H1 (cell line): ENCODE measurements around the gene SYNJ2BP. TPM values are rescaled to one million over a fixed set of nuclear protein-coding genes. Genes with fewer than 3 reads are reported as not detected.

Experiments
- CTCF ChIA-PET: fragments of 300-600 bp; sonication (Branson Sonifier 250); formaldehyde crosslinking; loops from one replicate; lab custom pipeline; 2021; ENCODE audit not compliant: partially characterized antibody; lab: Charles Lee
- POLR2A ChIA-PET: fragments of 300-600 bp; sonication (Branson Sonifier 250); formaldehyde crosslinking; loops from one replicate; lab custom pipeline; 2021; ENCODE audit warnings: inconsistent platforms; ENCODE audit not compliant: partially characterized antibody; lab: Charles Lee
- DNase-seq, 2 experiments: peaks; one replicate each; pipeline versions ENCODE4 v3.0.0 to v3.0.0-alpha.2; 2010 to 2022; ENCODE audit warnings: low spot score in 2 of 2, low read depth in 1 of 2, mixed read lengths in 1 of 2
- FAIRE-seq: peaks from 2 replicates; lab custom pipeline; 2011; peaks lifted over from hg19 to GRCh38; lab: Jason Lieb, UNC
- H2AFZ ChIP-seq: 2 replicates; pipeline ENCODE4 v1.8.1; 2012; ENCODE audit warnings: low read length, inconsistent platforms
- H2AK5ac ChIP-seq: 2 replicates; pipeline ENCODE4 v1.6.1; 2013; ENCODE audit warnings: low read depth, low read length
- H2BK120ac ChIP-seq: replicated peaks from 2 replicates; pipeline ENCODE3; 2013; ENCODE audit warnings: low read depth, low read length, inconsistent platforms
- H2BK12ac ChIP-seq: 2 replicates; pipeline ENCODE4 v1.6.1; 2013; ENCODE audit warnings: low read depth, low read length
- H2BK15ac ChIP-seq: 2 replicates; pipeline ENCODE4 v1.6.1; 2013; ENCODE audit warnings: low read length
- H2BK20ac ChIP-seq: 2 replicates; pipeline ENCODE4 v1.6.1; 2013; ENCODE audit warnings: low read length
- H2BK5ac ChIP-seq: 2 replicates; pipeline ENCODE4 v1.6.1; 2013; ENCODE audit warnings: low read depth, low read length
- H3K14ac ChIP-seq: 2 replicates; pipeline ENCODE4 v1.6.1; 2013; ENCODE audit warnings: inconsistent platforms; ENCODE audit not compliant: insufficient read length
- H3K18ac ChIP-seq: 2 replicates; pipeline ENCODE4 v1.6.1; 2013; ENCODE audit warnings: low read length; ENCODE audit errors: extremely low read depth
- H3K23ac ChIP-seq: 2 replicates; pipeline ENCODE4 v1.6.1; 2013; ENCODE audit warnings: inconsistent platforms; ENCODE audit not compliant: insufficient read length
- H3K23me2 ChIP-seq: 2 replicates; pipeline ENCODE4 v1.6.1; 2013; ENCODE audit warnings: low read depth, low read length
- H3K27ac ChIP-seq: 2 replicates; pipeline ENCODE4 v1.6.1; 2011; ENCODE audit warnings: low read depth, low read length, inconsistent platforms
- H3K27me3 ChIP-seq, 4 experiments: replicated peaks in 1 of 4; 1 replicate in 1 of 4; 2 replicates in 3 of 4; pipeline versions ENCODE4 v1.6.1 to v1.8.1; 2011 to 2013; ENCODE audit warnings: low read length in 3 of 4, mild to moderate bottlenecking in 3 of 4, inconsistent platforms in 2 of 4, mixed read lengths in 2 of 4, moderate library complexity in 1 of 4; ENCODE audit not compliant: control insufficient read depth in 3 of 4, insufficient read depth in 3 of 4; ENCODE audit errors: extremely low read depth in 1 of 4
- H3K36me3 ChIP-seq, 4 experiments: 2 replicates each; pipeline versions ENCODE4 v1.6.1 to v1.8.1; 2011 to 2013; ENCODE audit warnings: mild to moderate bottlenecking in 4 of 4, low read length in 3 of 4, moderate library complexity in 2 of 4, control low read depth in 1 of 4, inconsistent platforms in 1 of 4; ENCODE audit not compliant: insufficient read depth in 4 of 4, control insufficient read depth in 2 of 4
- H3K4ac ChIP-seq: replicated peaks from 2 replicates; pipeline ENCODE3; 2013; ENCODE audit warnings: low read length, low read depth, mixed read lengths, inconsistent platforms; ENCODE audit not compliant: insufficient read length
- H3K4me1 ChIP-seq, 4 experiments: replicated peaks in 1 of 4; 1 replicate in 1 of 4; 2 replicates in 3 of 4; pipeline versions ENCODE4 v1.6.1 to v1.8.1; 2011 to 2013; ENCODE audit warnings: low read length in 3 of 4, inconsistent platforms in 2 of 4, mixed read lengths in 1 of 4; ENCODE audit not compliant: insufficient read depth in 4 of 4, control insufficient read depth in 3 of 4
- H3K4me2 ChIP-seq, 2 experiments: 2 replicates each; pipeline versions ENCODE4 v1.6.1 to v1.8.1; 2011 to 2013; ENCODE audit warnings: low read depth in 2 of 2, low read length in 2 of 2, control low read depth in 1 of 2, inconsistent platforms in 1 of 2, mild to moderate bottlenecking in 1 of 2; ENCODE audit not compliant: insufficient read depth in 1 of 2
- H3K4me3 ChIP-seq, 4 experiments: fragments of 200-600, 300-600 bp in 1 of 4; sonication (generic), shearing (Covaris generic), sonication (Bioruptor Twin) in 1 of 4; 2 replicates each; pipeline versions ENCODE4 v1.5.1 to v1.8.1; 2011 to 2016; ENCODE audit warnings: low read length in 4 of 4, low read depth in 3 of 4, control low read depth in 2 of 4, inconsistent platforms in 2 of 4, mild to moderate bottlenecking in 2 of 4, mixed read lengths in 1 of 4, moderate library complexity in 1 of 4; ENCODE audit not compliant: insufficient read depth in 2 of 4; ENCODE audit errors: extremely low read depth in 1 of 4
- H3K56ac ChIP-seq: replicated peaks from 2 replicates; pipeline ENCODE3; 2013; ENCODE audit warnings: low read depth, mild to moderate bottlenecking, mixed read lengths, low read length, inconsistent platforms; ENCODE audit not compliant: insufficient read length
- H3K79me1 ChIP-seq: 2 replicates; pipeline ENCODE4 v1.6.1; 2013; ENCODE audit warnings: low read depth, low read length, control low read depth
- H3K79me2 ChIP-seq, 2 experiments: 2 replicates each; pipeline versions ENCODE4 v1.6.1 to v1.8.1; 2012 to 2013; ENCODE audit warnings: low read length in 2 of 2, mild to moderate bottlenecking in 2 of 2, inconsistent platforms in 1 of 2; ENCODE audit not compliant: insufficient read depth in 2 of 2, control insufficient read depth in 1 of 2
- H3K9ac ChIP-seq, 4 experiments: replicated peaks in 1 of 4; 1 replicate in 1 of 4; 2 replicates in 3 of 4; pipeline versions ENCODE4 v1.6.1 to v1.8.1; 2011 to 2013; ENCODE audit warnings: low read depth in 3 of 4, low read length in 3 of 4, control low read depth in 2 of 4, mild to moderate bottlenecking in 2 of 4, moderate library complexity in 2 of 4, inconsistent platforms in 1 of 4; ENCODE audit errors: extremely low read depth in 1 of 4
- H3K9me3 ChIP-seq, 2 experiments: 2 replicates each; pipeline versions ENCODE4 v1.6.1 to v1.8.1; 2012 to 2013; ENCODE audit warnings: mild to moderate bottlenecking in 2 of 2, moderate library complexity in 2 of 2, control low read depth in 1 of 2, inconsistent platforms in 1 of 2, low read depth in 1 of 2, low read length in 1 of 2, mixed read lengths in 1 of 2; ENCODE audit not compliant: insufficient read depth in 2 of 2
- H4K20me1 ChIP-seq, 2 experiments: replicated peaks in 1 of 2; 2 replicates each; pipeline versions ENCODE3 to v1.8.1; 2011 to 2013; ENCODE audit warnings: inconsistent platforms in 2 of 2, low read length in 2 of 2, mild to moderate bottlenecking in 1 of 2; ENCODE audit not compliant: insufficient read depth in 2 of 2, control insufficient read depth in 1 of 2
- H4K5ac ChIP-seq: 2 replicates; pipeline ENCODE4 v1.6.1; 2013; ENCODE audit warnings: low read length, low read depth, mixed read lengths, inconsistent platforms; ENCODE audit not compliant: insufficient read length
- H4K8ac ChIP-seq: 2 replicates; pipeline ENCODE4 v1.8.0; 2013; ENCODE audit warnings: mild to moderate bottlenecking, moderate library complexity, low read length, inconsistent platforms; ENCODE audit not compliant: insufficient read depth; ENCODE audit errors: extremely low read depth
- H4K91ac ChIP-seq: replicated peaks from 2 replicates; pipeline ENCODE3; 2013; ENCODE audit warnings: low read length, mixed read lengths, inconsistent platforms; ENCODE audit not compliant: insufficient read length
- ATF2 ChIP-seq: IDR thresholded peaks from 2 replicates; pipeline ENCODE4 v1.6.1; 2012; ENCODE audit warnings: low read length, inconsistent platforms
- BACH1 ChIP-seq: IDR thresholded peaks from 2 replicates; pipeline ENCODE4 v1.6.1; 2012; ENCODE audit warnings: low read length, improper control_type of control experiment
- BRCA1 ChIP-seq: IDR thresholded peaks from 2 replicates; pipeline ENCODE4 v1.6.1; 2012; ENCODE audit warnings: low read depth, low read length, improper control_type of control experiment
- CBX5 ChIP-seq: fragments of 300-800, 300-1000 bp; sonication (generic); IDR thresholded peaks from 2 replicates; pipeline ENCODE4 v1.7.1; 2016; ENCODE audit warnings: antibody characterized with exemption, low read length, low read depth
- CHD1 ChIP-seq: IDR thresholded peaks from 2 replicates; pipeline ENCODE4 v1.6.1; 2012; ENCODE audit warnings: low read depth, low read length, improper control_type of control experiment
- GTF2F1 ChIP-seq: IDR thresholded peaks from 2 replicates; pipeline ENCODE4 v1.6.1; 2012; ENCODE audit warnings: low read depth, low read length, improper control_type of control experiment, borderline replicate concordance
- HDAC6 ChIP-seq: IDR thresholded peaks from one replicate; pipeline ENCODE4 v1.7.1; 2012; ENCODE audit warnings: low read depth, mild to moderate bottlenecking, inconsistent platforms, low read length, moderate library complexity
- KDM1A ChIP-seq: fragments of 200-600, 300-600 bp; sonication (generic); IDR thresholded peaks from 2 replicates; pipeline ENCODE4 v1.7.1; 2016; ENCODE audit warnings: mild to moderate bottlenecking, low read length, borderline replicate concordance
- PHF8 ChIP-seq: fragments of 200-600 bp; sonication (generic); conservative IDR thresholded peaks from 2 replicates; pipeline ENCODE4 v1.7.1; 2012; ENCODE audit warnings: low read depth, mild to moderate bottlenecking, inconsistent platforms, low read length, moderate library complexity
- RAD21 ChIP-seq, 2 experiments: IDR thresholded peaks in 1 of 2; conservative IDR thresholded peaks in 1 of 2; 2 replicates each; pipeline ENCODE4 v1.6.1; 2011; ENCODE audit warnings: low read depth in 2 of 2, low read length in 2 of 2, improper control_type of control experiment in 1 of 2, inconsistent platforms in 1 of 2, mild to moderate bottlenecking in 1 of 2, moderate library complexity in 1 of 2
- RXRA ChIP-seq: IDR thresholded peaks from 2 replicates; pipeline ENCODE4 v1.6.1; 2011; ENCODE audit warnings: low read depth, mild to moderate bottlenecking, low read length, moderate library complexity; ENCODE audit not compliant: insufficient read depth
- YY1 ChIP-seq: IDR thresholded peaks from 2 replicates; pipeline ENCODE4 v1.6.1; 2011; ENCODE audit warnings: low read depth, mild to moderate bottlenecking, low read length
- WGBS, 2 experiments: shearing (Covaris generic) in 1 of 2; methylation state at CpG; one replicate each; pipeline versions ENCODE4 v1.1.6 to v1.1.7; 2013 to 2015; ENCODE audit warnings: low lambda C conversion rate in 2 of 2, mixed read lengths in 2 of 2, inconsistent platforms in 1 of 2, low coverage in 1 of 2, missing lambda C conversion rate in 1 of 2; ENCODE audit not compliant: insufficient replicate concordance in 2 of 2, insufficient coverage in 1 of 2, insufficient read length in 1 of 2; ENCODE audit errors: extremely low coverage in 1 of 2, missing lambda C conversion rate in 1 of 2; 5-methylcytosine and 5-hydroxymethylcytosine counted together
- polyA plus RNA-seq, 7 experiments: library from polyadenylated mRNA; depleted of rRNA in 3 of 7; stranded (reverse) in 5 of 7; unstranded in 2 of 7; fragments of >200 nt in 5 of 7; fragments of 200-250 nt in 2 of 7; gene quantifications; 1 replicate in 5 of 7; 2 replicates in 1 of 7; 4 replicates in 1 of 7; pipeline versions ENCODE4 v1.2.1 to v1.2.3, GENCODE V29; 2011 to 2013; ENCODE audit warnings: missing spikeins in 2 of 7, mixed read lengths in 2 of 7
- total RNA-seq: library from RNA; stranded (reverse); fragmentation: NEBNext Ultra II Directional; extraction: Animal tissue kit (Norgen Biotek cat#: 25700); gene quantifications from 2 replicates; pipeline ENCODE4 v1.2.1, GENCODE V29; 2021

Gene SYNJ2BP
- total and polyA plus RNA-seq, 2 of the 8 experiments (the other 6 are each of a cell fraction or from before 2014, with no cell fraction given), result 9.6 to 30.6 TPM

GRCh38 chr14:70392676-70393075, 24.2 kb downstream of the SYNJ2BP start:
- FAIRE-seq, result no peak
- H3K14ac ChIP-seq, result no peak overlapping the region
- no peak for TF ChIP-seq RAD21 (IDR thresholded peaks at IDR 0.05 in 1 of 2, conservative IDR thresholded peaks at IDR 0.05 in 1 of 2; ENCODE audit: low read depth in 2 of 2, low read length in 2 of 2)
- no peak for TF ChIP-seq ATF2
- TF ChIP-seq BACH1, result no peak
- TF ChIP-seq PHF8, result no peak
- TF ChIP-seq CHD1, result no peak
- no peak for TF ChIP-seq KDM1A
- TF ChIP-seq HDAC6, result no peak
- no peak for TF ChIP-seq CBX5
- no peak for TF ChIP-seq BRCA1
- no peak for TF ChIP-seq GTF2F1
- no peak for TF ChIP-seq YY1
- TF ChIP-seq RXRA, result no peak

More at GRCh38 chr14:70392676-70393075, 24.2 kb downstream of the SYNJ2BP start:
- no peak overlapping the region for H4K5ac ChIP-seq
- H3K23me2 ChIP-seq, result no peaks in the 10 kb centered on the region
- no peaks in the 10 kb centered on the region for H3K4me1 ChIP-seq
- H2BK12ac ChIP-seq, result no peak overlapping the region
- H3K9me3 ChIP-seq, result no peaks in the 10 kb centered on the region
- no peak overlapping the region for H3K4me3 ChIP-seq
- no peak overlapping the region for H3K4me2 ChIP-seq
- no peak overlapping the region for H3K9ac ChIP-seq
- H3K79me1 ChIP-seq, result no peaks in the 10 kb centered on the region; the same call in 1 of the 2 replicates
- peaks cover 0 to 25% of the 10 kb centered on the region in 2 experiments; a peak in 2 of 4 replicates for H3K79me2 ChIP-seq
- no peak overlapping the region for H2BK15ac ChIP-seq
- H3K56ac ChIP-seq, result no peak overlapping the region
- H2BK120ac ChIP-seq, result no peak overlapping the region
- no peak overlapping the region for H4K91ac ChIP-seq
- no peaks in the 10 kb centered on the region for H4K20me1 ChIP-seq
- no peak overlapping the region for H4K8ac ChIP-seq
- ChIA-PET POLR2A (interaction anchor here (1.5 kb wide), 1 partner anchor 10 kb away, joined by 4 read pairs; no protein-coding TSS in a partner anchor), CTCF (interaction anchor here (1.4 to 4.7 kb wide), 2 partner anchors 9 to 175 kb away, joined by 6 to 22 read pairs; no protein-coding TSS in a partner anchor)
- H3K23ac ChIP-seq, result no peak overlapping the region
- H3K18ac ChIP-seq, result no peak overlapping the region
- no peak overlapping the region for H2BK20ac ChIP-seq
- no peak overlapping the region for H2BK5ac ChIP-seq
- H3K4ac ChIP-seq, result no peak overlapping the region
- H3K27me3 ChIP-seq, result no peaks in the 10 kb centered on the region
- WGBS, 2 experiments, result 65% methylated on average over 3 of the region's 3 CpGs; no CpG with 5 or more reads in 1 of the 2 experiments
- H3K27ac ChIP-seq, result no peak overlapping the region
- H3K36me3 ChIP-seq, result peaks cover 0 to 4% (median 0%) of the 10 kb centered on the region in 4 experiments; a peak in 1 of 8 replicates
- no peak overlapping the region for H2AK5ac ChIP-seq
- no peak for DNase-seq
- H2AFZ ChIP-seq, result no peak overlapping the region
